Measurements from ENCODE around the gene PGP. TPM values are rescaled to one million over a fixed set of nuclear protein-coding genes. Genes with fewer than 3 reads are reported as not detected.

The PGP gene
- total RNA-seq, 1 experiment from 2014 or later: 38.3 TPM

- H3K79me1 ChIP-seq (ENCODE audit: insufficient read depth, low read depth, low read length, poor library complexity, severe bottlenecking): no peaks in the 10 kb centered on the region
- H3K79me2 ChIP-seq (ENCODE audit: insufficient read depth, low read length): peaks cover 5% of the 10 kb centered on the region; the same call in 1 of the 2 replicates
- H2BK20ac ChIP-seq (ENCODE audit: low read depth, low read length, poor library complexity, severe bottlenecking): no peak overlapping the region
- Mint-ChIP-seq H3K27me3 (ENCODE audit: low read depth) (no peaks in the 10 kb centered on the region), H3K27ac (no peak overlapping the region), H3K4me1 (peaks cover 3% of the 10 kb centered on the region in 2 experiments; a peak in 1 of 4 replicates), H3K9me3 (no peaks in the 10 kb centered on the region), H3K4me3 (no peak overlapping the region), H3K36me3 (ENCODE audit: insufficient read depth in 1 of 3, low read depth in 3 of 3) (peaks cover 0 to 17% (median 12%) of the 10 kb centered on the region in 3 experiments; a peak in 6 of 7 replicates)
- no peak overlapping the region for H3K4ac ChIP-seq (ENCODE audit: low read depth, low read length)
- no peak overlapping the region for H2BK15ac ChIP-seq (ENCODE audit: low read depth, low read length)
- H3K23ac ChIP-seq (ENCODE audit: insufficient read length, low read depth, low read length): no peak overlapping the region
- H4K5ac ChIP-seq (ENCODE audit: insufficient read length, low read depth, low read length): no peak overlapping the region
- no peak overlapping the region for H4K91ac ChIP-seq (ENCODE audit: insufficient read length, low read depth, low read length)
- no peak overlapping the region for H2BK120ac ChIP-seq (ENCODE audit: low read depth, low read length, poor library complexity, severe bottlenecking)
- H3K9ac ChIP-seq (ENCODE audit: extremely low read depth, insufficient read length, low read length): no peak overlapping the region
- no peaks in the 10 kb centered on the region for H3K4me1 ChIP-seq (ENCODE audit: insufficient read depth, low read length)
- TF ChIP-seq, protein P1, sequence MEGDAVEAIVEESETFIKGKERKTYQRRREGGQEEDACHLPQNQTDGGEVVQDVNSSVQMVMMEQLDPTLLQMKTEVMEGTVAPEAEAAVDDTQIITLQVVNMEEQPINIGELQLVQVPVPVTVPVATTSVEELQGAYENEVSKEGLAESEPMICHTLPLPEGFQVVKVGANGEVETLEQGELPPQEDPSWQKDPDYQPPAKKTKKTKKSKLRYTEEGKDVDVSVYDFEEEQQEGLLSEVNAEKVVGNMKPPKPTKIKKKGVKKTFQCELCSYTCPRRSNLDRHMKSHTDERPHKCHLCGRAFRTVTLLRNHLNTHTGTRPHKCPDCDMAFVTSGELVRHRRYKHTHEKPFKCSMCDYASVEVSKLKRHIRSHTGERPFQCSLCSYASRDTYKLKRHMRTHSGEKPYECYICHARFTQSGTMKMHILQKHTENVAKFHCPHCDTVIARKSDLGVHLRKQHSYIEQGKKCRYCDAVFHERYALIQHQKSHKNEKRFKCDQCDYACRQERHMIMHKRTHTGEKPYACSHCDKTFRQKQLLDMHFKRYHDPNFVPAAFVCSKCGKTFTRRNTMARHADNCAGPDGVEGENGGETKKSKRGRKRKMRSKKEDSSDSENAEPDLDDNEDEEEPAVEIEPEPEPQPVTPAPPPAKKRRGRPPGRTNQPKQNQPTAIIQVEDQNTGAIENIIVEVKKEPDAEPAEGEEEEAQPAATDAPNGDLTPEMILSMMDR (conservative IDR thresholded peaks at IDR 0.05): no peak
- H3K14ac ChIP-seq (ENCODE audit: insufficient read depth, low read length): no peak overlapping the region
- H3K27me3 ChIP-seq (ENCODE audit: insufficient read depth, low read length): no peaks in the 10 kb centered on the region
- no peak overlapping the region for H3K56ac ChIP-seq (ENCODE audit: insufficient read length, low read depth, low read length)
- no peak overlapping the region for H2BK12ac ChIP-seq (ENCODE audit: insufficient read length, low read depth, low read length)
- no CpG with 5 or more reads among the region's 6 CpGs for WGBS (ENCODE audit: extremely low coverage, insufficient read length, low lambda C conversion rate)
- no peak overlapping the region for H2AK5ac ChIP-seq (ENCODE audit: insufficient read length, low read length)
- no peak overlapping the region for H2BK5ac ChIP-seq (ENCODE audit: insufficient read length, low read length)
- H3K4me2 ChIP-seq (ENCODE audit: insufficient read depth, insufficient read length, low read length): no peak overlapping the region
- no peaks in the 10 kb centered on the region for H3K9me3 ChIP-seq (ENCODE audit: control insufficient read depth, low read depth, low read length)
- no peaks in the 10 kb centered on the region for H4K20me1 ChIP-seq (ENCODE audit: control insufficient read depth, insufficient read depth, insufficient read length)
- H4K8ac ChIP-seq (replicated peaks; ENCODE audit: insufficient read length, low read depth, low read length): no peak overlapping the region
- DNase-seq: no peak
- no peak overlapping the region for H3K27ac ChIP-seq (ENCODE audit: insufficient read length, low read depth, low read length)
- no peak overlapping the region for H3K18ac ChIP-seq (ENCODE audit: insufficient read length, low read depth, low read length)
- H3T11ph ChIP-seq (ENCODE audit: low read length): no peak overlapping the region
- no peaks in the 10 kb centered on the region for H3K23me2 ChIP-seq (ENCODE audit: insufficient read length, low read depth, low read length, poor library complexity, severe bottlenecking)
- H2AFZ ChIP-seq (ENCODE audit: low read length): no peak overlapping the region
Measured at GRCh38 chr16:2226918-2227317, 12.3 kb upstream of the PGP start.

Measured in H9 (cell line).